IPS-20b (cell line): ENCODE data around the gene MED14.

Source experiments
- H3K27ac ChIP-seq: one replicate; pipeline ENCODE4 v1.5.1; 2013; ENCODE audit warnings: low read length
- H3K27me3 ChIP-seq: 2 replicates; pipeline ENCODE4 v1.6.1; 2013; ENCODE audit warnings: mild to moderate bottlenecking, low read length, inconsistent platforms; ENCODE audit not compliant: insufficient read depth
- H3K36me3 ChIP-seq: 2 replicates; pipeline ENCODE4 v1.6.1; 2013; ENCODE audit warnings: low read depth, mild to moderate bottlenecking, inconsistent platforms, low read length, moderate library complexity; ENCODE audit not compliant: insufficient read depth
- H3K4me1 ChIP-seq: 2 replicates; pipeline ENCODE4 v1.6.1; 2013; ENCODE audit warnings: mild to moderate bottlenecking, control low read depth, inconsistent platforms, low read length, moderate library complexity; ENCODE audit not compliant: insufficient read depth
- H3K4me3 ChIP-seq: 2 replicates; pipeline ENCODE4 v1.5.1; 2013; ENCODE audit warnings: mild to moderate bottlenecking, low read length, inconsistent platforms
- H3K9ac ChIP-seq: 2 replicates; pipeline ENCODE4 v1.6.1; 2013; ENCODE audit warnings: low read depth, mild to moderate bottlenecking, inconsistent platforms, low read length, moderate library complexity
- H3K9me3 ChIP-seq: 2 replicates; pipeline ENCODE4 v1.6.1; 2013; ENCODE audit warnings: mild to moderate bottlenecking, low read depth, low read length, inconsistent platforms; ENCODE audit not compliant: insufficient read depth

The MED14 gene

GRCh38 chrX:40653535-40653934, 81.8 kb downstream of the MED14 start:
- no peaks in the 10 kb centered on the region for H3K9me3 ChIP-seq
- no peak overlapping the region for H3K27ac ChIP-seq
- no peak overlapping the region for H3K9ac ChIP-seq

DNA sequence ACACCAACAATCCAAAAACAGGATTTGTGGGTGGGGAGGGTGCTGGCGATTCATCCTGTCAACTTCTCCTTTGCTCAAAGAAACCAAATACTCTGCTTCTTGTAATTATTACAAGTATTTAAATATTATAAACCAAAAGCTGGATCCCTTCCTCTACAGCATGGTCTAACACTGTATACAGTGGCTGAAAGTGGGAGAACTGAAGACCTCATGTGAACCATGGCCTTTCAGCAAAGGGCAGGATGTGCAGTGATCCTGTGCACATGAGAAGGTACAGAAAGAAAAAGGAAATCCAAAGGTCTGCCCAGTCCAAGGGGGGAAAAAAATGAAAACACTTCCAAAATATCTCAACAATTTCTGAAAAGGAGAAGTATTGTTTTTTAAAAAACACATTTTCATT, 82.7 kb downstream of the MED14 start:
- no peak overlapping the region for H3K27ac ChIP-seq
- no peaks in the 10 kb centered on the region for H3K9me3 ChIP-seq
- H3K9ac ChIP-seq, result no peak overlapping the region
- H3K36me3 ChIP-seq, result peaks cover 81% of the 10 kb centered on the region
- no peak overlapping the region for H3K4me3 ChIP-seq
- no peaks in the 10 kb centered on the region for H3K4me1 ChIP-seq
- no peaks in the 10 kb centered on the region for H3K27me3 ChIP-seq

More at GRCh38 chrX:40653535-40653934, 81.8 kb downstream of the MED14 start:
- no peaks in the 10 kb centered on the region for H3K4me1 ChIP-seq
- H3K36me3 ChIP-seq, result peaks cover 87% of the 10 kb centered on the region
- no peaks in the 10 kb centered on the region for H3K27me3 ChIP-seq
- no peak overlapping the region for H3K4me3 ChIP-seq

DNA sequence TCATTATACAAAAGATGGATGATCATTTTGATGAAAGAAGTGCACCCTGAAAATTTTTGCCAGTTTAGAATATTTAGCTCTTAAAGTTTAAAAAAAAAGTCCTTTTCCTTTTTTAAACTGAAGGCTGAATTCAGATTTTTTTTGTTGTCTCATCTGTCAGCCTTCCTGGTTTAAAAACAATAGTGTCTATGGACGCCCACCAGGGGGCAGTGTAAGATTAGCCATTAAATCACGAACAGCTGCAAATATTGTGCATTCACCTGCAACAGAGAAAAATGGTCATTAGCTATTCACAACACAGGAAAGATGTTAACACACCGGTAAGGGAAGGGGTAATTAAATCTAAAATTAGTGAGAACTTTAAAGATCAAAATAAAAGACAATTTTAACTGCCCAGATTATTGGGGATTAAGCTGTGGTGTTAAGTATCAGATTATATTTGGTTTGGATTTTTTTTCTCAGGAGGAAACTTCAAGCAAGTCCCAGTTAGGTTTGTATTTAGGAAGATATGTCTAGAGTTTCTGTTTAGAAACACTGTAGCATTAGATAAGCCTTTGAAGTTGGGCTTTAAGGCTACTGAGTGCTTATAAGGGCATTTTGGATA, 83.6 kb downstream of the MED14 start:
- Histone ChIP-seq H3K27ac (no peak overlapping the region), H3K4me3 (no peak overlapping the region), H3K9ac (no peak overlapping the region), H3K36me3 (peaks cover 73% of the 10 kb centered on the region), H3K27me3 (no peaks in the 10 kb centered on the region), H3K4me1 (no peaks in the 10 kb centered on the region), H3K9me3 (no peaks in the 10 kb centered on the region)

GRCh38 chrX:40647307-40648197, 87.8 kb downstream of the MED14 start, which contains the start of gene CXorf38:
Gene CXorf38 (minus strand): TSS chrX:40647561. CDS start chrX:40647520, 41 bp downstream.
- Histone ChIP-seq H3K9me3 (no peaks in the 10 kb centered on the region), H3K36me3 (peaks cover 33% of the 10 kb centered on the region), H3K9ac (peak within 1 kb of the TSS; percentile 76), H3K4me1 (no peaks in the 10 kb centered on the region), H3K27ac (no peak within 1 kb of the TSS), H3K4me3 (peak within 1 kb of the TSS; percentile 76), H3K27me3 (no peaks in the 10 kb centered on the region)

- Histone ChIP-seq H3K4me1 (no peaks in the 10 kb centered on the region), H3K4me3 (peak overlapping the region; percentile 76), H3K9ac (peak overlapping the region; percentile 76), H3K9me3 (no peaks in the 10 kb centered on the region), H3K27ac (no peak overlapping the region), H3K27me3 (no peaks in the 10 kb centered on the region), H3K36me3 (peaks cover 25% of the 10 kb centered on the region)
Observed at GRCh38 chrX:40646489-40647306, 88.6 kb downstream of the MED14 start.

GRCh38 chrX:40644821-40645358, 90.5 kb downstream of the MED14 start:
- no peak overlapping the region for H3K27ac ChIP-seq

DNA sequence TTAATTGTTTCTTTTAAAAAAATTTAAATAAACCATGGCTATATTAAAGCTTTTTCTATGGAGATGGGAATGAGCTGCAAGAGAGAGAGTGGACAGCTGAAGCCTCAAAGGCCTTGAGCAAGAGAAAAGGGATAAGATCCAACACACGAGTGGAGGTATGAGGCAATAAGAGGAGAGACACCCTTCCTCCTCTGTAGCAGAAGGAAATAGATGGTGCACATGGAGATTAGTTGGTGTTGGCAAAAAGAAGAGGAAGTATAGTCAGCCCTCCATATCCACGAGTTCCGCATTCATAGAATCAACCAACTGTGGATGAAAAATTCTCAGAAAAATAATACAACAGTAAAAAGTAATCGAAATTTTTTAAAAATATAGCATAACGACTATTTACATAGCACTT, 91.2 kb downstream of the MED14 start:
- Histone ChIP-seq H3K27me3 (no peaks in the 10 kb centered on the region), H3K36me3 (peaks cover 12% of the 10 kb centered on the region), H3K4me1 (no peaks in the 10 kb centered on the region), H3K9me3 (no peaks in the 10 kb centered on the region), H3K4me3 (no peak overlapping the region), H3K27ac (no peak overlapping the region), H3K9ac (no peak overlapping the region)

More at GRCh38 chrX:40644821-40645358, 90.5 kb downstream of the MED14 start:
- no peak overlapping the region for H3K4me3 ChIP-seq
- no peaks in the 10 kb centered on the region for H3K4me1 ChIP-seq
- no peaks in the 10 kb centered on the region for H3K9me3 ChIP-seq
- H3K9ac ChIP-seq, result no peak overlapping the region
- no peaks in the 10 kb centered on the region for H3K27me3 ChIP-seq
- peaks cover 11% of the 10 kb centered on the region for H3K36me3 ChIP-seq

DNA sequence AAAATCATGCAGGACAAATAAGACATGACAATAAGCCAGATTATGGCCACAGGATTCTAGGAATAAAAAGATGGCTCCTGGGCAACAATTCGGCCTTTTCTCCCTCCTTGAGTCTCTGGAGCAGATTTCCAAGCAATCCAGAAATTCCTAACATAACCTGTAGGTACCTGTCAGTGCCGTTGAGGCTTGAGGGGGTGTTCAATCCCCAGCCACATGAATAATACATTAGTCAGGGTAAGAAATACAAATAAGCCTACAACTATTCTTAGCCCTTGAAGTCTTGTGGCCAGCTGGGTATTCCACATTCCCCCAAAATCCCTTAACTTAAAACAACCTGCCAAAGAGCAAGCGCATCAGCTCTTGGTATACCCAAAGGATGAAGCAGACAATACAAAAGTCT, 97.7 kb downstream of the MED14 start:
- no peaks in the 10 kb centered on the region for H3K9me3 ChIP-seq

GRCh38 chrX:40632199-40632598, 103.1 kb downstream of the MED14 start:
- Histone ChIP-seq H3K4me3 (no peak overlapping the region), H3K9ac (no peak overlapping the region), H3K4me1 (no peaks in the 10 kb centered on the region), H3K27me3 (no peaks in the 10 kb centered on the region), H3K27ac (no peak overlapping the region), H3K9me3 (no peaks in the 10 kb centered on the region), H3K36me3 (peaks cover 70% of the 10 kb centered on the region)

More for the DNA sequence above, 97.7 kb downstream of the MED14 start:
- no peak overlapping the region for H3K27ac ChIP-seq
- no peaks in the 10 kb centered on the region for H3K27me3 ChIP-seq
- H3K9ac ChIP-seq, result no peak overlapping the region
- H3K36me3 ChIP-seq, result peaks cover 71% of the 10 kb centered on the region
- H3K4me3 ChIP-seq, result no peak overlapping the region
- H3K4me1 ChIP-seq, result no peaks in the 10 kb centered on the region

GRCh38 chrX:40628506-40628905, 106.8 kb downstream of the MED14 start:
- Histone ChIP-seq H3K9me3 (no peaks in the 10 kb centered on the region), H3K4me3 (no peak overlapping the region), H3K36me3 (peaks cover 34% of the 10 kb centered on the region; the same call in 1 of the 2 replicates), H3K27ac (no peak overlapping the region), H3K27me3 (no peaks in the 10 kb centered on the region), H3K9ac (no peak overlapping the region), H3K4me1 (no peaks in the 10 kb centered on the region)

DNA sequence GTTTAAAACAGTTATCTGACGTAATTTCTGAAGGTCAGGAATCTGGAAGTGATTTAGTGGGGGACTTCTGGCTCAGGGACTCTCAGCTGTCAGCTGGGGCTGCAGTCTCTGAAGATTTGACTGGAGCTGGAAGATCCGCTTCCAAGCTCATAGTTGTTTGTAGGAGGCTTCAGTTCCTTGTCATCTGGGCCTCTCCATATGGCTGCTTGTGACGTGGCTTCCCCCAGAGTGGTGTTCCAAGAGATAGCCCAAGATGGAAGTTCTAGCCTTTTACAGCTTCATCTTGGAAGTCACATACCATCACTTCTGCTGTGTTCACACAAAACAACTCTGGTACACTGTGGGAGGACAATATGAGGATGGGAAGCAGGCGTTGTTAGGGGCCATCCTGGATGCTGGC, 110.0 kb downstream of the MED14 start:
- no peaks in the 10 kb centered on the region for H3K4me1 ChIP-seq
- no peak overlapping the region for H3K9ac ChIP-seq
- no peak overlapping the region for H3K27ac ChIP-seq
- no peaks in the 10 kb centered on the region for H3K27me3 ChIP-seq
- no peaks in the 10 kb centered on the region for H3K9me3 ChIP-seq
- no peak overlapping the region for H3K4me3 ChIP-seq
- H3K36me3 ChIP-seq, result peaks cover 17% of the 10 kb centered on the region; the same call in 1 of the 2 replicates
